Skeletal muscle satellite cell (primary cell): ENCODE data around the gene TEPSIN.

Source experiments
- H3K27me3 ChIP-seq: 2 replicates; pipeline ENCODE4 v1.7.0; 2013; ENCODE audit warnings: low read length; ENCODE audit not compliant: control insufficient read depth, insufficient read depth
- H3K36me3 ChIP-seq: 2 replicates; pipeline ENCODE4 v1.7.0; 2013; ENCODE audit warnings: mild to moderate bottlenecking, control low read depth, low read length; ENCODE audit not compliant: insufficient read depth
- H3K4me1 ChIP-seq: 2 replicates; pipeline ENCODE4 v1.7.0; 2013; ENCODE audit warnings: low read length; ENCODE audit not compliant: control insufficient read depth, insufficient read depth
- H3K4me2 ChIP-seq: 2 replicates; pipeline ENCODE4 v1.7.0; 2013; ENCODE audit warnings: mild to moderate bottlenecking, low read length
- H3K4me3 ChIP-seq: 2 replicates; pipeline ENCODE4 v1.7.0; 2013; ENCODE audit warnings: low read length
- H3K9ac ChIP-seq: 2 replicates; pipeline ENCODE4 v1.7.0; 2013; ENCODE audit warnings: mild to moderate bottlenecking, low read depth, low read length, moderate library complexity
- H3K9me3 ChIP-seq: replicated peaks from 2 replicates; pipeline ENCODE4 v1.7.0; 2013; ENCODE audit warnings: mild to moderate bottlenecking, control low read depth, low read length

TEPSIN gene

GRCh38 chr17:81253358-81254131, 14.7 kb upstream of the TEPSIN start:
- Histone ChIP-seq H3K27me3 (no peaks in the 10 kb centered on the region), H3K4me2 (no peak overlapping the region), H3K4me1 (peaks cover 31% of the 10 kb centered on the region), H3K9ac (no peak overlapping the region), H3K36me3 (peaks cover 30% of the 10 kb centered on the region), H3K9me3 (no peaks in the 10 kb centered on the region), H3K4me3 (no peak overlapping the region)

GRCh38 chr17:81252987-81253329, 14.1 kb upstream of the TEPSIN start:
- H3K9me3 ChIP-seq: no peaks in the 10 kb centered on the region
- no peak overlapping the region for H3K4me2 ChIP-seq
- H3K4me3 ChIP-seq: no peak overlapping the region
- H3K9ac ChIP-seq: no peak overlapping the region
- H3K4me1 ChIP-seq: peaks cover 31% of the 10 kb centered on the region
- H3K27me3 ChIP-seq: no peaks in the 10 kb centered on the region
- H3K36me3 ChIP-seq: peaks cover 27% of the 10 kb centered on the region

GRCh38 chr17:81252326-81252986, 13.6 kb upstream of the TEPSIN start:
- H3K36me3 ChIP-seq: peaks cover 27% of the 10 kb centered on the region
- H3K4me1 ChIP-seq: peaks cover 31% of the 10 kb centered on the region
- H3K27me3 ChIP-seq: no peaks in the 10 kb centered on the region
- no peak overlapping the region for H3K9ac ChIP-seq
- no peak overlapping the region for H3K4me2 ChIP-seq
- no peaks in the 10 kb centered on the region for H3K9me3 ChIP-seq
- no peak overlapping the region for H3K4me3 ChIP-seq

GRCh38 chr17:81251709-81252301, 12.9 kb upstream of the TEPSIN start:
- Histone ChIP-seq H3K9me3 (no peaks in the 10 kb centered on the region), H3K9ac (no peak overlapping the region), H3K36me3 (peaks cover 27% of the 10 kb centered on the region), H3K4me2 (no peak overlapping the region), H3K4me3 (no peak overlapping the region), H3K4me1 (peaks cover 27% of the 10 kb centered on the region), H3K27me3 (no peaks in the 10 kb centered on the region)

GRCh38 chr17:81251094-81251708, 12.3 kb upstream of the TEPSIN start:
- Histone ChIP-seq H3K36me3 (peaks cover 27% of the 10 kb centered on the region), H3K4me1 (peaks cover 22% of the 10 kb centered on the region), H3K27me3 (no peaks in the 10 kb centered on the region), H3K9me3 (no peaks in the 10 kb centered on the region), H3K9ac (no peak overlapping the region), H3K4me3 (no peak overlapping the region), H3K4me2 (no peak overlapping the region)

GRCh38 chr17:81250286-81251093, 11.6 kb upstream of the TEPSIN start:
- Histone ChIP-seq H3K36me3 (peaks cover 27% of the 10 kb centered on the region), H3K4me2 (no peak overlapping the region), H3K4me3 (no peak overlapping the region), H3K9me3 (no peaks in the 10 kb centered on the region), H3K27me3 (no peaks in the 10 kb centered on the region), H3K4me1 (peaks cover 15% of the 10 kb centered on the region), H3K9ac (no peak overlapping the region)

- H3K4me1 ChIP-seq: peaks cover 8% of the 10 kb centered on the region
- H3K36me3 ChIP-seq: peaks cover 27% of the 10 kb centered on the region
These were observed 10.6 kb upstream of the TEPSIN start for GRCh38 chr17:81249223-81250040.

GRCh38 chr17:81248649-81249048, 9.8 kb upstream of the TEPSIN start:
- peaks cover 7% of the 10 kb centered on the region for H3K4me1 ChIP-seq
- no peak overlapping the region for H3K9ac ChIP-seq

More at GRCh38 chr17:81249223-81250040, 10.6 kb upstream of the TEPSIN start:
- Histone ChIP-seq H3K9me3 (no peaks in the 10 kb centered on the region), H3K4me2 (no peak overlapping the region), H3K27me3 (no peaks in the 10 kb centered on the region), H3K4me3 (no peak overlapping the region), H3K9ac (no peak overlapping the region)

GRCh38 chr17:81247339-81247990, 8.6 kb upstream of the TEPSIN start:
- Histone ChIP-seq H3K9ac (no peak overlapping the region), H3K27me3 (no peaks in the 10 kb centered on the region), H3K4me1 (peaks cover 3% of the 10 kb centered on the region), H3K4me3 (no peak overlapping the region), H3K4me2 (no peak overlapping the region), H3K9me3 (no peaks in the 10 kb centered on the region), H3K36me3 (peaks cover 26% of the 10 kb centered on the region)

More at GRCh38 chr17:81248649-81249048, 9.8 kb upstream of the TEPSIN start:
- Histone ChIP-seq H3K9me3 (no peaks in the 10 kb centered on the region), H3K4me3 (no peak overlapping the region), H3K27me3 (no peaks in the 10 kb centered on the region), H3K4me2 (no peak overlapping the region), H3K36me3 (peaks cover 27% of the 10 kb centered on the region)

- peaks cover 27% of the 10 kb centered on the region for H3K36me3 ChIP-seq
- H3K27me3 ChIP-seq: no peaks in the 10 kb centered on the region
- H3K9me3 ChIP-seq: no peaks in the 10 kb centered on the region
- no peak overlapping the region for H3K9ac ChIP-seq
- H3K4me2 ChIP-seq: no peak overlapping the region
- H3K4me1 ChIP-seq: peaks cover 3% of the 10 kb centered on the region
- no peak overlapping the region for H3K4me3 ChIP-seq
These were observed 8.0 kb upstream of the TEPSIN start for GRCh38 chr17:81246679-81247338.
